Activated CD4-positive, alpha-beta T cell treated with anti-CD3 and anti-CD28 coated beads, Interleukin-2, amount 10 ng/mL, durations not matched to agents 7 days and 5 days (primary cell): ENCODE results near the gene CCNY. TPM values are rescaled to one million over a fixed set of nuclear protein-coding genes. Genes with fewer than 3 reads are reported as not detected.

Experiments used
- CTCF ChIA-PET: fragments of 350-600 bp; sonication (Branson Sonifier 250); formaldehyde crosslinking; loops from one replicate; lab custom pipeline; 2021; ENCODE audit warnings: antibody characterized with exemption; lab: Charles Lee
- POLR2A ChIA-PET: fragments of 350-600 bp; sonication (Branson Sonifier 250); formaldehyde crosslinking; loops from one replicate; lab custom pipeline; 2021; ENCODE audit warnings: antibody characterized with exemption; lab: Charles Lee
- DNase-seq: peaks from one replicate; pipeline ENCODE4 v3.0.0-alpha.2; 2020
- H3K27ac Mint-ChIP-seq: one replicate; pipeline ENCODE4 v1.8.0; 2021; ENCODE audit warnings: mild to moderate bottlenecking, moderate library complexity, mixed read lengths
- H3K27me3 Mint-ChIP-seq: one replicate; pipeline ENCODE4 v1.8.0; 2021; ENCODE audit warnings: mixed read lengths
- H3K36me3 Mint-ChIP-seq: one replicate; pipeline ENCODE4 v1.8.0; 2021; ENCODE audit warnings: low read depth, mixed read lengths
- H3K4me1 Mint-ChIP-seq: one replicate; pipeline ENCODE4 v1.8.0; 2021; ENCODE audit warnings: mixed read lengths
- H3K4me3 Mint-ChIP-seq: one replicate; pipeline ENCODE4 v1.8.0; 2021; ENCODE audit warnings: mild to moderate bottlenecking, moderate library complexity, mixed read lengths
- H3K9me3 Mint-ChIP-seq: one replicate; pipeline ENCODE4 v1.8.0; 2021; ENCODE audit warnings: mixed read lengths
- total RNA-seq, 2 experiments: library from RNA; stranded (reverse); gene quantifications; one replicate each; pipeline ENCODE4 v1.2.3, GENCODE V29; 2021

The CCNY gene
- total RNA-seq, 2 experiments from 2014 or later: 67.4 to 76.4 TPM

DNA sequence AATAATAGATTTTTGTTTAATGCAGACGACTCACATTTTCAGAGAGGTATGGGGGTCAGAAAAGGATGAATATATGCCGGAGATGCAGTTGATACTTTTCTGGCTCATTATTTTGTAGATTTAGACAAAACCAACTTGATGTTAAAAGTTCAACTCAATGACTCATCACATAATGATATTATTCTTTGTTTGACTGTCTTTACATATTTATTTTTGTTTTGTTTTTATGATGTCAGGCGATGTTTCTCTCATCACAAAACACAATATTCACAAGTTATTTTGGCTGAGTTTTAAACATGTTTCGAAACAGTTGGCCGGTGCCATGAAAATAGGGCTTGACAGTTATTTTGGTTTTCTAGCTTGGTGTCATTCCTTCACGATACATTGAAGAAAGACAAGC is 270.1 kb downstream of the CCNY start:
- ChIA-PET POLR2A (no interaction called here), CTCF (no interaction called here)
- Mint-ChIP-seq H3K9me3 (peaks cover 2% of the 10 kb centered on the region), H3K4me1 (peaks cover 6% of the 10 kb centered on the region), H3K27me3 (peaks cover 37% of the 10 kb centered on the region), H3K4me3 (no peak overlapping the region), H3K36me3 (no peaks in the 10 kb centered on the region), H3K27ac (no peak overlapping the region)
- DNase-seq: no peak

DNA sequence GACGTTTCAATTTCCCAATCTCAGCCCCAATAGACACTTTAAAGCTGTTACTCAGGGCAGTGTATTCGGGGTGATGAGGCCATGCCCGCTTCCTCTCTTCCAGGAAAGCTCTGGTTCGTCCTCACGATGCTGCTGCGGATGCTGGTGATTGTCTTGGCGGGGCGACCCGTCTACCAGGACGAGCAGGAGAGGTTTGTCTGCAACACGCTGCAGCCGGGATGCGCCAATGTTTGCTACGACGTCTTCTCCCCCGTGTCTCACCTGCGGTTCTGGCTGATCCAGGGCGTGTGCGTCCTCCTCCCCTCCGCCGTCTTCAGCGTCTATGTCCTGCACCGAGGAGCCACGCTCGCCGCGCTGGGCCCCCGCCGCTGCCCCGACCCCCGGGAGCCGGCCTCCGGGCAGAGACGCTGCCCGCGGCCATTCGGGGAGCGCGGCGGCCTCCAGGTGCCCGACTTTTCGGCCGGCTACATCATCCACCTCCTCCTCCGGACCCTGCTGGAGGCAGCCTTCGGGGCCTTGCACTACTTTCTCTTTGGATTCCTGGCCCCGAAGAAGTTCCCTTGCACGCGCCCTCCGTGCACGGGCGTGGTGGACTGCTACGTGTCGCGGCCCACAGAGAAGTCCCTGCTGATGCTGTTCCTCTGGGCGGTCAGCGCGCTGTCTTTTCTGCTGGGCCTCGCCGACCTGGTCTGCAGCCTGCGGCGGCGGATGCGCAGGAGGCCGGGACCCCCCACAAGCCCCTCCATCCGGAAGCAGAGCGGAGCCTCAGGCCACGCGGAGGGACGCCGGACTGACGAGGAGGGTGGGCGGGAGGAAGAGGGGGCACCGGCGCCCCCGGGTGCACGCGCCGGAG is 271.4 kb downstream of the CCNY start:
- Mint-ChIP-seq H3K4me1 (peaks cover 6% of the 10 kb centered on the region), H3K4me3 (peak overlapping the region; percentile 55), H3K36me3 (no peaks in the 10 kb centered on the region), H3K9me3 (peaks cover 2% of the 10 kb centered on the region), H3K27me3 (peaks cover 35% of the 10 kb centered on the region), H3K27ac (no peak overlapping the region)
- peak; percentile 10 for DNase-seq
- ChIA-PET CTCF (interaction anchor here (0.6 kb wide), 1 partner anchor 207 kb away, joined by 3 read pairs; no protein-coding TSS in a partner anchor), POLR2A (no interaction called here)

DNA sequence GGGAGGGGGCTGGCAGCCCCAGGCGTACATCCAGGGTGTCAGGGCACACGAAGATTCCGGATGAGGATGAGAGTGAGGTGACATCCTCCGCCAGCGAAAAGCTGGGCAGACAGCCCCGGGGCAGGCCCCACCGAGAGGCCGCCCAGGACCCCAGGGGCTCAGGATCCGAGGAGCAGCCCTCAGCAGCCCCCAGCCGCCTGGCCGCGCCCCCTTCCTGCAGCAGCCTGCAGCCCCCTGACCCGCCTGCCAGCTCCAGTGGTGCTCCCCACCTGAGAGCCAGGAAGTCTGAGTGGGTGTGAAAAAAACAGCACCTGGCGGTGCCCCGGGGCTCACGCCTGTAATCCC is 272.0 kb downstream of the CCNY start:
- no peak overlapping the region for H3K4me3 Mint-ChIP-seq

DNA sequence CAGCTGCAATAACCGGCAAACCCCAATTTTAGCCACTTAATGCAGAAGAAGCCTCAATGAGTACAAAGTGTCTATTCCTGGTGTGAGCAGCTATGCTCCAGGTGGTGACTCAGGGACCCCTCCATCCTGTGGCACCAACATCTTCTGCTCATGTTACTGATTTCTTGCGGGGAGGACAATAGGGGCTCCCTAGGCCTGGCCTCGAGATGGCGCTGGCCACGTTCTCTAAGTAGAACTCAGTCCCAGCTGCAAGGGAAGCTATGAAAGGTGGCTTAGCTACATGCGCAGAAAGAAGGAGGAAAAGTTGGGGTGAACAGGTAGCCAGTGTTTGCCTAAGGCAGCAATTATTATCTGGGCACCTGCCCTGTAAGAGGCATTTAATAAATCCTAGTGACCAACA is 275.4 kb downstream of the CCNY start:
- CTCF ChIA-PET: interaction anchor here (0.9 kb wide), 1 partner anchor 19 kb away, joined by 3 read pairs; no protein-coding TSS in a partner anchor
- H3K27ac Mint-ChIP-seq: no peak overlapping the region

More for the DNA sequence above, 272.0 kb downstream of the CCNY start:
- Mint-ChIP-seq H3K4me1 (peaks cover 6% of the 10 kb centered on the region), H3K36me3 (no peaks in the 10 kb centered on the region), H3K9me3 (peaks cover 2% of the 10 kb centered on the region), H3K27ac (no peak overlapping the region), H3K27me3 (peaks cover 35% of the 10 kb centered on the region)
- ChIA-PET POLR2A (no interaction called here), CTCF (no interaction called here)
- no peak for DNase-seq

DNA sequence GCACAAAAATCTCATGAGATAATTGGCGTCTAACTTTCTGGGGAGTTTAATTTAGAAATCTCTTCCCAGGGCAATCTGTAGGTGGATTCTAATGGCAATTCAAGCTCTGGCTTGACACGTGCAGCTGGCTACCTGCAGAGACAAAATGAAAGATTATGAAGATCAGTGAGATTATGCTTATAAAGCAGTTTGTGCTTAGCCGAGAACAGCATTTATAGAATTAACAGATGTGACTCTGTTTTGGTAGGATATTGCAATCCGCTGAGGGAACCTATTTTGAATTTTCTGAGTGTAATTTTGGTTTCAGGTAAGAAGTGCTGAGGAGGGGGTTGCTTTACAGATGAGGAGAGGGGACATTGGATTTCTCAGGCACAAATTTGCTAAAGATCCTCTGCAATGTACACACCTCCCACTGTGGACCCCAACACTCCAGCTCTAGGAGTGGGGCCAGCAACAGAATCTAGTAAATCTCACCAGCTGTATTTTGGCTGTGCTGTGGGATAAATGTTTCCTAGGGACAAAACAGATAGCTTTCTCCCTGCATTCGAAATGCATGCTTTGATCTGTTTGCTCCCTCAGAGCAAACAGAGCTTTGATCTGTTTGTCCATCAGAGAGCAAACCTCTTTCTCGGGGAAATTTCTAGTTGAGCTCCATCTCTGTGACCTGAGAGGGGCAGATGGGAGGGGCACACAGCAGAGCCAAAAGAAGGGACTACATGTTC is 276.2 kb downstream of the CCNY start:
- Mint-ChIP-seq H3K27me3 (peaks cover 18% of the 10 kb centered on the region), H3K4me1 (peaks cover under 1% of the 10 kb centered on the region), H3K27ac (no peak overlapping the region), H3K9me3 (peaks cover 2% of the 10 kb centered on the region), H3K36me3 (no peaks in the 10 kb centered on the region), H3K4me3 (no peak overlapping the region)
- POLR2A ChIA-PET: no interaction called here
- CTCF ChIA-PET: interaction anchor here (0.9 kb wide), 1 partner anchor 19 kb away, joined by 3 read pairs; no protein-coding TSS in a partner anchor
- DNase-seq: no peak

More for the DNA sequence above, 275.4 kb downstream of the CCNY start:
- H3K4me1 Mint-ChIP-seq: peaks cover 6% of the 10 kb centered on the region
- no peak overlapping the region for H3K4me3 Mint-ChIP-seq
- peaks cover 2% of the 10 kb centered on the region for H3K9me3 Mint-ChIP-seq
- H3K27me3 Mint-ChIP-seq: peaks cover 25% of the 10 kb centered on the region
- DNase-seq: no peak
- POLR2A ChIA-PET: no interaction called here
- H3K36me3 Mint-ChIP-seq: no peaks in the 10 kb centered on the region

DNA sequence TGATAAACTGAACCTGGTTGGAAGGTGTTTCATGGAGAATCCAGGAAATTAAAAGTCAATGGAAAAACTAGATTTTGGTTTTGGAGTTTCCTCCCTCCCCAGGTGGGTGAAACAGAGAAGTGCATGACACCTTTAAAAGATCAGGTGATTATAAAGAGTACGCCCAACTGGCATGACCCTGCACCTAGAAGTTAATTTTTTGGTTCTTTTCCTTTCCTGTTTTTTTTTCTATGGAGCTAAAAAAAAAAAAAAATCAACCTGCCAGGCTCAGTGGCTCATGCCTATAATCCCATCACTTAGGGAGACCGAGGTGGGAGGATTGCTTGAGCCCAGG is 276.8 kb downstream of the CCNY start:
- no peak overlapping the region for H3K27ac Mint-ChIP-seq
- H3K4me1 Mint-ChIP-seq: no peaks in the 10 kb centered on the region
- H3K36me3 Mint-ChIP-seq: no peaks in the 10 kb centered on the region
- ChIA-PET CTCF (no interaction called here), POLR2A (no interaction called here)
- DNase-seq: no peak
- no peak overlapping the region for H3K4me3 Mint-ChIP-seq
- peaks cover 18% of the 10 kb centered on the region for H3K27me3 Mint-ChIP-seq
- H3K9me3 Mint-ChIP-seq: peaks cover 2% of the 10 kb centered on the region

DNA sequence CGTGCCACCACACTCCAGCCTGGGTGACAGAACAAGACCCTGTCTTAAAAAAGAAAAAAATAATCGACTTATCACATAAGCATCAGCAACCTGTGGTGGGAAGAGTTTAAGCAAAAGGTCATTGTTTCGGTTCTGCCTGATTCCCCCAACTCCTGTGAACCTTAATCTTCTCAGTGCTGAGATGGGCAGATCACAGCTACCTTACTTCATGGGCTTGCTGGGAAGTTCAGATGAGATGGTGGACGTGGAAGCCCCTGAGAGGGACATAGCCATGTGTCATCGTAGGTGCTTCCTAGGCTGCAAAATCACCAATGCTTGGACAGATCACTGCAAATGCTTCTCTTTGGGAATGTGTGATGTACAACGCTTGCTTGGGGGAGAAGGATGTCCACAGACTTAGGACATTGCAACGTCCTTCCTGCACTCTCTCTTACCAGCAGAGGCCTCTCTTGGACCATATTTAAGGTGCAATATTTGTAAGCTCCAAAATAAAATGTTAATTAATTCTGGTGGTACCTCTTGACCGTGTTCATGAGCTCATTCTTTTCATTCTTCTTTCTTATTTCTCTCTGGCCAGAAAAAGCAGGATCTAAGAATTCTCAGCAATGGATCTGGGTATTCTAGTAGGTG is 277.4 kb downstream of the CCNY start:
- Mint-ChIP-seq H3K27me3 (peaks cover 18% of the 10 kb centered on the region), H3K9me3 (peaks cover 2% of the 10 kb centered on the region)
- POLR2A ChIA-PET: interaction anchor here (0.7 kb wide), 1 partner anchor 36 kb away, joined by 4 read pairs; no protein-coding TSS in a partner anchor

DNA sequence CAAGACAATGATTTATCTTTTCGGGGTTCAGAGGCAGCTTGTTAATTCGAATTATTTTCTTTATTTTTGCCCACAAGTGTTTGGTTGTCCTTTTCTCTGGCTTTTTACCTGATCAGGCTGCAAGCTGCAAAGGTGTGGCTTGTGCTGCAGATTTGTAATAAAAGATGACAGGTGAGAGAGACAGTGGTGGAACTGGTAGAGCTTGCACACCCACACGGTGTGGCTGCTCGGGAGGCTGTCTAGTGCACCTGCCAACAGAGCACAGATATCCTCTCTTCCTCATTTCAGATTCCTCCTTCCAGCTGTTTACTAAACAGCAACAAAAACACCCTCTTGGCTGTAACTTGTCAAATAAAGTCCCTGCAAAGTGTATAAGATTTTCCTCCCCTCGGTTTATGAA is 278.0 kb downstream of the CCNY start:
- Mint-ChIP-seq H3K27me3 (peaks cover 16% of the 10 kb centered on the region), H3K4me3 (no peak overlapping the region), H3K9me3 (peaks cover 2% of the 10 kb centered on the region), H3K36me3 (no peaks in the 10 kb centered on the region), H3K4me1 (no peaks in the 10 kb centered on the region), H3K27ac (no peak overlapping the region)
- ChIA-PET CTCF (no interaction called here), POLR2A (interaction anchor here (0.7 kb wide), 1 partner anchor 37 kb away, joined by 4 read pairs; no protein-coding TSS in a partner anchor)
- no peak for DNase-seq

More for the DNA sequence above, 277.4 kb downstream of the CCNY start:
- DNase-seq: no peak
- CTCF ChIA-PET: no interaction called here
- Mint-ChIP-seq H3K4me3 (no peak overlapping the region), H3K36me3 (no peaks in the 10 kb centered on the region), H3K27ac (no peak overlapping the region), H3K4me1 (no peaks in the 10 kb centered on the region)

Other genes starting within 250 kb of the CCNY start
- gene CUL2, start 246.2 kb upstream of the CCNY start, total RNA-seq: 10 to 100 TPM; 37.1 to 45.8 TPM
- 10 to 100 TPM; 48.7 to 51.6 TPM for gene CREM, start 209.7 kb upstream of the CCNY start, total RNA-seq